OCI-LY3 (cell line): ENCODE measurements around the gene MACROD2.

ENCODE experiments used
- CTCF ChIP-seq: fragments of 200-600, 300-600 bp; sonication (generic); IDR thresholded peaks from 2 replicates; pipeline ENCODE4 v1.5.1; 2014; ENCODE audit warnings: antibody characterized with exemption, low read length, low read depth
- EZH2phosphoT487 ChIP-seq: fragments of 200-600 bp; shearing (Covaris generic); IDR thresholded peaks from 2 replicates; pipeline ENCODE4 v1.6.1; 2018; ENCODE audit warnings: antibody characterized with exemption, mixed run types, low read depth

DNA sequence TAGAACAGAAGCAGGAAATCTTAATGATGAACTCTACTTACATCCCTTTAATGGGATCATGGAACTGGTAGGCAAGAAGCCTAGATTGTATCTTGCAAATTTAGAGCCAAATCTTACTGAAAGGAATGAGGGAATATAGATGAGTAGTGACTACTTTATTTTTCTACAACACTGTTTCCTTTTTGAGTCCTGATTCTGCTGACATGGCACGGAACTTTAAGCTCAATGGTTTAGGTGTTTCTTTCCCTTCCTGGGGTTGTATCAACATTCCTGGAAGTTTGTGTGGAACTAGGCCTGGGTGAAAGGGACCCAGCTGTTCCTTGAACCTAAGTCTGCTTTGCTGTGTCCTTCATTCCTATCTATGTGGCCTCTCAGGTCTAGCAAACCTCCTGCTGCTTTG, 1047.4 kb downstream of the MACROD2 start:
- no peak for TF ChIP-seq CTCF
- no peak for TF ChIP-seq EZH2phosphoT487
